ENCODE data around the gene LRRC42.

GRCh38 chr1:53945183-53945432, 1.0 kb upstream of the LRRC42 start:
- no peak for TF ChIP-seq POLR2A (IDR thresholded peaks at IDR 0.05)
- TF ChIP-seq CTCF (IDR thresholded peaks at IDR 0.05) = no peak
